ENCODE measurements around the gene ATP2A3.
"Not testable (repeated sequence)": the region's sequence is repeated elsewhere in the genome, so short reads cannot be mapped to it uniquely, and the experiment has no call there.

ATP2A3 gene

GRCh38 chr17:4001048-4001590, 36.9 kb upstream of the ATP2A3 start:
- Mint-ChIP-seq H3K4me3 (no peak overlapping the region), H3K36me3 (peaks cover 11% of the 10 kb centered on the region), H3K27ac (no peak overlapping the region)

GRCh38 chr17:3998436-3998835, 34.2 kb upstream of the ATP2A3 start:
- Mint-ChIP-seq H3K4me3 (no peak overlapping the region), H3K9me3 (no peaks in the 10 kb centered on the region), H3K36me3 (peaks cover 9% of the 10 kb centered on the region), H3K27ac (no peak overlapping the region), H3K4me1 (no peaks in the 10 kb centered on the region)
- DNase-seq (ENCODE audit: low spot score in 2 of 2) (no peak), ATAC-seq (no peak)

More at GRCh38 chr17:4001048-4001590, 36.9 kb upstream of the ATP2A3 start:
- H3K4me1 Mint-ChIP-seq, result peaks cover 8% of the 10 kb centered on the region
- DNase-seq (ENCODE audit: low spot score in 2 of 2) (no peak), ATAC-seq (no peak)
- no peaks in the 10 kb centered on the region for H3K9me3 Mint-ChIP-seq

DNA sequence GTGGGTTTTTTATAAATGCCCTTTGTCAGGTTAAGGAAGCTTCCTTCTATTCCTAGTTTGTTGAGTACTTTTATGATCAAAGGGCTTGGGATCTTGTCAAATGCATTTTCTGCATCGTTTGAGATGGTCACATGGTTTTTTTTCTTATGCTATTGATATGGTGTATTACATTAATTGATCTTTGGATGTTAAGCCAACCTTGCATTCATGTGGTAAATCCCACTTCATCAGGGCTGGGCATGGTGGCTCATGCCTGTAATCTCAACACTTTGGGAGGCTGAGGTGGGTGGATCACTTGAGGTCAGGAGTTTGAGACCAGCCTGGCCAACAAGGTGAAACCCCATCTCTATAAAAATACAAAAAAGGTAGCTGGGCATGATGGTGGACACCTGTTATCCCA, 30.8 kb upstream of the ATP2A3 start:
- Mint-ChIP-seq H3K27ac (no peak overlapping the region), H3K36me3 (no peaks in the 10 kb centered on the region), H3K4me3 (no peak overlapping the region), H3K4me1 (no peaks in the 10 kb centered on the region), H3K9me3 (no peaks in the 10 kb centered on the region)
- no peak for DNase-seq (ENCODE audit: low spot score in 2 of 2)
- no peak for ATAC-seq

GRCh38 chr17:3994221-3994576, 30.0 kb upstream of the ATP2A3 start:
- Mint-ChIP-seq H3K4me3 (no peak overlapping the region), H3K4me1 (no peaks in the 10 kb centered on the region), H3K9me3 (no peaks in the 10 kb centered on the region), H3K36me3 (no peaks in the 10 kb centered on the region), H3K27ac (no peak overlapping the region)
- DNase-seq (ENCODE audit: low spot score in 2 of 2) (no peak), ATAC-seq (no peak)

DNA sequence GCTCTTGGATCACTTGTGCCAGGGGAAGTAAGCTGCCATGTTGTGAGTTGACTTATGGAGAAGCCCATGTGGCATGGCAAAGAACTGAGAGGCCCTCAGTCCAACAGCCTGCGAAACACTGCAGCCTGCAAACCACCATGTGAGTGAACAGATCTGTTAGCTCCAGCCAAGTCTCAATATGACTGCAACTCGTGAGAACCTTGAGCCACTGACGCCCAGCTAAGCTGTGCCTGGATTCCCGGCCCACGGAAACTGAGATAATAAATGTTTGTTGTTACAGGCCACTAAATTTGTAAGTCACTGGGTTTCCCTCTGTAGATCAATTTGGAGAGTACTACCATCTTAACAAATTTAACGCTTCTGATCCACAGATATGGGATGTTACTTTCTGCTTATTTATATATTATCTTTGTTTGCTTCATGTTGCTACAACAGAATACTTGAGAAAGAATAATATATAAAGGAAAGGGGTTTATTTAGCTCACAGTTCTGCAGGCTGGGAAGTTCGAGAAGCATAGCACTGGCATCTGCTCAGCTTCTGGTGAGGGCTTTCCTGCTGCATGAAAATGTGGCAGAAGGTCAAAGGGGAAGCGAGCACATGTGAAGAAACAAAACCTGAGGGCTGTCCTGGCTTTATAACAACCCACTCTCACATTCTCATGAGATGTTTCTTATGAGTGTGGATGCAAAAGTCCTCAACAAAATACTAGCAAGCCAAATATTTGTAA, 29.4 kb upstream of the ATP2A3 start:
- Mint-ChIP-seq H3K27ac (no peak overlapping the region), H3K4me3 (no peak overlapping the region), H3K36me3 (no peaks in the 10 kb centered on the region), H3K4me1 (no peaks in the 10 kb centered on the region), H3K9me3 (no peaks in the 10 kb centered on the region)
- DNase-seq (ENCODE audit: low spot score in 2 of 2), result no peak
- ATAC-seq, result no peak

DNA sequence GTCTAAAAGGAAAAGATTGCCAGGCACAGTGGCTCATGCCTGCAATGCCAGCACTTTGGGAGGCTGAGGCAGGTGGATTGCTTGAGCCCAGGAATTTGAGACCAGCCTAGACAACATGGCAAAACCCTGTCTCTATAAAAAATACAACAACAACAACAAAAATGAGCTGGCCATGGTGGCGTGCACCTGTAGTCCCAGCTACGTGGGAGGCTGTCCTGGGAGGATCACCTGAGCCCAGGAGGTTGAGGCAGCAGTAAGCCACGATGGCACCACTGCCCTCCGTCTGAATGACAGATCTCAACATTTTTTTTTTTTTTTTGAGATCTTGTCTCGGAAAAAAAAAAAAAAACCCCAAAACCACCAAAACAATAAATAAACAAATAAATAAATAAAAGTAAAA, 28.1 kb upstream of the ATP2A3 start:
- DNase-seq (ENCODE audit: low spot score in 2 of 2) (no peak), ATAC-seq (no peak)
- Mint-ChIP-seq H3K9me3 (no peaks in the 10 kb centered on the region), H3K4me3 (no peak overlapping the region), H3K4me1 (no peaks in the 10 kb centered on the region), H3K27ac (no peak overlapping the region), H3K36me3 (no peaks in the 10 kb centered on the region)

DNA sequence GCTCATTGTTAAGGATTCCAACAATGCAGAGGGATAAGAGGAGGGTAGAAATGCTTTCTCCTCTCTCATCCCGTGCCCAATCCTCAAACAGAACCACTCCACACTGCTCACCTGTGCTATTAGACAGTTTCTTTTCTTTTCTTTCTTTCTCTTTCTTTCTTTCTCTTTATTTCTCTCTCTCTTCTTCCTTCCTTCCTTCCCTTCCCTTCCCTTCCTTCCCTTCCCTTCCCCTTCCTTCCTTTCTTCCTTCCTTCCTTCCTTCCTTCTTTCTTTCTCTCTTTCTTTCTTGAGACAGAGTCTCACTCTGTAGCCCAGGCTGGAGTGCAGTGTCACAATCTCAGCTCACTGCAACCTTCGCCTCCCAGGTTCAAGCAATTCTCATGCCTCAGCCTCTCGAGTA, 27.5 kb upstream of the ATP2A3 start:
- H3K4me3 Mint-ChIP-seq; ATAC-seq; H3K36me3 Mint-ChIP-seq; H3K27ac Mint-ChIP-seq; H3K4me1 Mint-ChIP-seq; H3K9me3 Mint-ChIP-seq; DNase-seq (ENCODE audit: low spot score in 2 of 2): not testable (repeated sequence)

- Mint-ChIP-seq H3K4me1 (no peaks in the 10 kb centered on the region), H3K9me3 (no peaks in the 10 kb centered on the region), H3K4me3 (no peak overlapping the region), H3K27ac (no peak overlapping the region), H3K36me3 (no peaks in the 10 kb centered on the region)
- DNase-seq (ENCODE audit: low spot score in 2 of 2) (no peak), ATAC-seq (no peak)
Observed at GRCh38 chr17:3990386-3991127, 26.3 kb upstream of the ATP2A3 start.

DNA sequence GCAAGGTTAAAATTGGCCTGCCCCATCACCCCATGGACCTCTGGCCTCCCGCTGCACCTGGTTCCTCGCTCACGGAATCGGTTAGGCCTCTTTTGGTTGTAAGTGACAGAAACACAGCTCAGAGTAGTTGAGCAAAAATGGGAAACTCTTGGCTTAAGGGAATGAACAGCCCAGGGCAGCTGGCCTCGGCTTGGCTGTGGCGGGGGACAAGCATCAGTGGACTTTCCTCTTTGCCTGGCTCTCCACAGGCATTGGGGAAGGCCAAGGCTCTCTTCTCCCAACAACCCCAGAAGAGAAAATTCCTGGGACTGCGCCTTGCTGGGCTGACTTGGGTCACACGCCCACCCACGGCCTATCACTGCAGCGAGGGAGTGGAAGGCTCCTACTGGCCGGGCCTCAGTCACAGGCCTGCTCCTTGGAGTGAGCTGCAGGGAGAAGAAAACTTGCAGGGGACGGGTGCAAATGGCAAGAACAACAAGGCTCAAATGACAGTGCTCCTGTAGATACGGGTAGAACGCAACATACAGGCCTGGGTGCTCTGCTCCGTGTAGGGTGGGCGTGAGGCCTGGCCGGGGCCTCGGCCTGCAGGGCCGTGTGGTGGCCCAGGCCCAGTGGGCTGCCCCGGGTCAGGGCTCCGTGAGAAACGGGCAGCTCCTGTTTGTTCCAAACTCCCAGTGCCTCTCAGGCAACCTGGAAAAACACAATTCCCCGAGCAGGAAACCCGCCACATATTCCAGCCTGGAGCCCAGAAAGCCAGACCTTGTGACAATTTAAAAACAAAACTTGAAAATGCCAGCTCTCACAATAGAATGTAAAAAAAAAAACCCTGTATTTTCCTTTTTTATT, 25.0 kb upstream of the ATP2A3 start:
- no peak overlapping the region for H3K4me3 Mint-ChIP-seq
- DNase-seq (ENCODE audit: low spot score in 2 of 2) (no peak), ATAC-seq (no peak)
- no peaks in the 10 kb centered on the region for H3K9me3 Mint-ChIP-seq
- H3K4me1 Mint-ChIP-seq, result no peaks in the 10 kb centered on the region
- H3K27ac Mint-ChIP-seq, result no peak overlapping the region
- H3K36me3 Mint-ChIP-seq, result no peaks in the 10 kb centered on the region

DNA sequence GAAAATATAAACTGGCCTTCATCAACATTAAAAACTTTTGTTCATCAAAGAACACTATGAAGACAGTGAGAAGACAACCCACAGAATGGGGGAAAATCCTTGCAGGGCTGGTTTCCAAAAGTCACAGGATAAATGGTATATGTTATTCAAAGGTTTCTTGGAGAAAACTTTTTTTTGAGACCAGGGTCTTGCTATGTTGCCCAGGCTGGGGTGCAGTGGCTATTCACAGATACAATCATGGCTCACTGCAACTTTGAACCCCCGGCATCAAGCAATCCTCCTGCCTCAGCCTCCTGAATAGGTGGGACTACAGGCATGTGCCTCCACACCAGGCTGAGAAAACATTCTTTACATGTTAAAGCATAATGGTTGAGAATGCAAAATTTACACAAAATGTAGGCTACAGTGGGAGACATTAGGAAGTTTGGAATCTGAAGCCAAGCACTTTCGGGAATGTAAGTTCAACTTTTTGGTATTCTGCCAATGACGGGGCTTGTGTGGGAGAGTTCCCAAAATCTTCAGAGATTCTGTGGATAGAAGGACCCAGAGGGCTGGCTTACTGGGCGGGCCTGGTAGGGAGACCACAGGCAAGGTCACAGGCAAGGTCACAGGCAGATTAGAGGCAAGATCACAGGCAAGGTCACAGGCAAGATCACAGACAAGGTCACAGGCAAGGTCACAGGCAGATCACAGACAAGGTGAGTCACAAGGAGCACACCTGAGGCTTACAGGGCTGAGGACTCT, 24.2 kb upstream of the ATP2A3 start:
- no peak for ATAC-seq
- Mint-ChIP-seq H3K4me1 (peaks cover 5% of the 10 kb centered on the region), H3K4me3 (no peak overlapping the region), H3K9me3 (no peaks in the 10 kb centered on the region), H3K27ac (no peak overlapping the region), H3K36me3 (no peaks in the 10 kb centered on the region)
- no peak for DNase-seq (ENCODE audit: low spot score in 2 of 2)

DNA sequence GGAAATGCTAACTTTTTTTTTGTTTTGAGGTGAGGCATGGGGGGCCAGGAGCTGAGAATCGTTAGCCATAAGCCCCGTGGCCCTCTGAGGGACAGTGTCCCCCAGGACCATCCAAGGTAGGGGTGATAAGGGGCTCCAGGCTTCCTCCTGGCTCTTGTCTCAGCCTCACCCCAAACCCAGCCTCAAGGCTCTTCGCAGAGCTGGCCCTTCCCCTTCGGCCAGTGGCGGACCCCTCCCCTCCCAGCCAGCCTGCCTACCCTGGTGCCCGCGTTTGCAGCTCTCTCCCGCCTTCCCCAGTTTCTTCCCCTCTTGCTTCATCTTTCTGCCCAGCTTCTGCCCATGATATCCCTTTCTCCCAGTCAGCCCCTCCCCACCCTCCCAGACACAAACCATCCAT, 22.7 kb upstream of the ATP2A3 start:
- Mint-ChIP-seq H3K4me3 (no peak overlapping the region), H3K9me3 (no peaks in the 10 kb centered on the region)
- ATAC-seq, result no peak

DNA sequence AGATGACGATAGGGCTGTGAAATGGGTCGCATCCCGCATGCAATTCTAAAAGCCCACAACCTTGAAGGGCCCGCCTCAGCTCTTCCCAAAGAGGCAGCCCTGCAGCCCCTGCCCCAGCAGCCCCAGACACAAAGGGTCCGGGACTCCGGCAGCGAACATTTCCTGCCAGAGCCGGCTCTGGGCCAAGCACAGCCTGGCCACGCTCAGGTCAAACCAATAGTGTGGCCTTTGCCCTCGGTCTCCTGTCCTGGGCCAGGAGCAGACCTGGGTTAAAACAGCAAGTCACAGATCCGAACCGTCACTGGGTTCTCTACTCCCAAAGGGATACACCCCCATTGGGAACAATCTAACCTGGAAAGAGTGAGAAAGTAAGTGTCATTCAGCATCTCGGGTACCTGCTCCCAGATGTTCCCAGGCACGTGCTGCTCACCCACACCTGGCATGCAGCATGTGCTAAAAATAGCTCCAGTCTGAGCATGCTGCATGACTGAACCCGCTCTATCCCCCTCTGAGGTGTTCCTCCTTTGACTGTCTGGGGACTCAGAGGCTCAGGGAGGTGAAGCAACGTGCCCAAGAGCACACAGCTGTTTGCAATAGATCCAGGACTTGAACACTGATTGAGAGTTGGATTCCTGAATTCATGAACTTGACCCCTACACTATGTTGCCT, 22.2 kb upstream of the ATP2A3 start:
- no peak overlapping the region for H3K27ac Mint-ChIP-seq
- no peak overlapping the region for H3K4me3 Mint-ChIP-seq
- peaks cover 6% of the 10 kb centered on the region for H3K4me1 Mint-ChIP-seq
- no peaks in the 10 kb centered on the region for H3K36me3 Mint-ChIP-seq
- no peak for ATAC-seq
- H3K9me3 Mint-ChIP-seq, result no peaks in the 10 kb centered on the region
- DNase-seq (ENCODE audit: low spot score in 2 of 2), result no peak

More for the DNA sequence above, 22.7 kb upstream of the ATP2A3 start:
- Mint-ChIP-seq H3K4me1 (peaks cover 6% of the 10 kb centered on the region), H3K27ac (no peak overlapping the region), H3K36me3 (no peaks in the 10 kb centered on the region)
- no peak for DNase-seq (ENCODE audit: low spot score in 2 of 2)

- DNase-seq (ENCODE audit: low spot score in 2 of 2) (no peak), ATAC-seq (no peak)
- Mint-ChIP-seq H3K27ac (no peak overlapping the region), H3K4me1 (peaks cover 6% of the 10 kb centered on the region), H3K4me3 (no peak overlapping the region), H3K36me3 (no peaks in the 10 kb centered on the region), H3K9me3 (no peaks in the 10 kb centered on the region)
Observed at GRCh38 chr17:3985846-3986245, 21.6 kb upstream of the ATP2A3 start.

- Mint-ChIP-seq H3K27ac (no peak overlapping the region), H3K4me1 (peaks cover 6% of the 10 kb centered on the region), H3K4me3 (no peak overlapping the region), H3K36me3 (no peaks in the 10 kb centered on the region), H3K9me3 (no peaks in the 10 kb centered on the region)
- DNase-seq (ENCODE audit: low spot score in 2 of 2) (no peak), ATAC-seq (no peak)
Observed at GRCh38 chr17:3983606-3984484, 19.6 kb upstream of the ATP2A3 start.
